ENCODE data around the gene SLC41A3.

The SLC41A3 gene

DNA sequence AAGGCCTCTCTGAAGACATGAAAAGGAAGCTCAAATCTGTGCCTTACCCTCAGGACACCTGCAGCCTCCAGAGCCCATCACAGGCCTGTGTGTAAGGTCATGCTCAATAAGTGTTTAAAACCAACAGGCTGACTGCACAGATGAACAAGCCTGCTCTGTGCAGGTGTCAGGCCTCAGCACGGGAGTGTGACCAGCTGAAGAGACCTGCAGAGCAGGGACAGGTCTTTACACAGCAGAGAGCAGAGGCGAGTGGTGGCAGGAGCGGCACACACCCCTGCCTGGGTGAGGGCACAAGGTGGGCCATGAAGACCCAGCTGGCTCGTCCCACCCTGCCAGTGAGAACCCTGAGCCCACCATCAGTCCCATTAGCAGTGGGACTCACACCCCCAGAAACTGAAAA is 58.1 kb downstream of the SLC41A3 start:
- DNase-seq (ENCODE audit: low read depth): no peak
- no peak overlapping the region for H3K4me3 ChIP-seq (ENCODE audit: low read depth, low read length)
- no peak for TF ChIP-seq CTCF (conservative IDR thresholded peaks at IDR 0.05; ENCODE audit: low read depth, low read length)

DNA sequence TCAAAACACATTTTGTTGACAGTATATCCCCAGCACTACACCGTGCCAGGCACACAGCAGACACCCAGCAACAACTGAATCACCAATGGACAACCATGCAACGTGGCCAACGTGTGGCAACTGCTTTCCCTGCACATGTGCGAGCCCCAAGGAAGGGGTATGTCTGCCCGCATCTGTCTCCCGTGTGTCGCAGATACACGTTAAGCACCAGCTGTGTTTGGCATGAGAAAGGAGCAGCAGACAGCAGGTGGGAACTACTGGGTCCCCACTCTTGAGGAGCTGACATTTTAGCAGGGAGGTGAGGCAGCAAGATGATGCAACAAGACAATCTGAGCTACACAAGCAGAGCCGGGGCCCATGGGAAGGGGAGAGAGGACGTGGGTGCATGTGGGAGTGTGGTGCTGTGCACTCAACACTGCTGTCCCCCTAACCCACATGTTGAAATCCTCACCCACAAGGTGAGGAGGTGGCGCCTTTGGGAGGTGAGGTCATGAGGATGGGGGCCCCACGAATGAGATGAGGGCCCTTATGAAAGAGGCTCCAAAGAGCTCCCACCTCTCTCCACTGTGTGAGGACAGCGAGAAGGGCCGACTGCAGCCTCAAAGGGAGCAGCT is 58.7 kb downstream of the SLC41A3 start:
- H3K4me3 ChIP-seq (ENCODE audit: low read depth, low read length): no peak overlapping the region
- no peak for DNase-seq (ENCODE audit: low read depth)
- TF ChIP-seq CTCF (conservative IDR thresholded peaks at IDR 0.05; ENCODE audit: low read depth, low read length): no peak

DNA sequence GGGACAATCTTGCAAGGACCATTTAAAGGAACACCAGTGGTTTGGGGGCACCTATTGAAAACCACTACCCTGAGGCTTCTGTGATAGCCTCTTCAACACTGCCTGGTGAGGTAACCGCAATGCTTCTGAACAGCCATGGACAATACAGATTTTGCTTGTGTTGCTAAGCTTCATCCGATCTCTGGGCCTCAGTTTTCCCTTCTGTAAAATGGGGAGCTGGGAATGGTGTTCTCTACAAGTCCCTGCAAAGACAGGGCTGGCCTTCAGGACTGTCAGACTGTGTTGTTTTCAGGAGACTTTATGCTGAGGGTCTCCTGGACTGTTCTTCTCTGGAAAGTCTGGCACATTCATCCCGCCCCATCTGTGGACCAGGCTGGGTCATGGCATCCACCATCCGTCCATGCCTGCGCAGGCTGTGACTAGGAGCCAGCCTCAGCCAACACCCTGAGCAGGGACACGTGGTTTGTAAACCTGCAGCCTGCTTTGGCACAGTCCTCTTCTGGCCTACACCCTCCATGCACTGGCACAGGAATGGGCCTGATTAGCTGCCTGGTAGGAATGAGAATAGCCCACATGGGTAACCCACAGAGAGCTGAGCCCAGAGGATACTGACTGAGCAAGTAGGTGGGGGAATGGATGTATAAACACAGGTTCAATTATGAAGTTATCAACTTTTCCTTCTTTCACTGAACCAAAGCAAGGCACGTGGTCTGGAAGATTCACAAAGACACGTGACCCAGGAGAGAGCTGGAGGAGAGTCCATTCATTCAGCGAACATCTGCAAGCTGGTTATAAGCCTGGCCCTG is 59.7 kb downstream of the SLC41A3 start:
- no peak for TF ChIP-seq CTCF (conservative IDR thresholded peaks at IDR 0.05; ENCODE audit: low read depth, low read length)
- H3K4me3 ChIP-seq (ENCODE audit: low read depth, low read length): no peak overlapping the region
- no peak for DNase-seq (ENCODE audit: low read depth)

- no peak for TF ChIP-seq CTCF (conservative IDR thresholded peaks at IDR 0.05; ENCODE audit: low read depth, low read length)
- no peak for DNase-seq (ENCODE audit: low read depth)
- H3K4me3 ChIP-seq (ENCODE audit: low read depth, low read length): no peak overlapping the region
Observed at GRCh38 chr3:126023390-126023789, 60.5 kb downstream of the SLC41A3 start.

- TF ChIP-seq CTCF (conservative IDR thresholded peaks at IDR 0.05; ENCODE audit: low read depth, low read length): no peak
- no peak overlapping the region for H3K4me3 ChIP-seq (ENCODE audit: low read depth, low read length)
- DNase-seq (ENCODE audit: low read depth): no peak
Observed at GRCh38 chr3:126022741-126023359, 61.1 kb downstream of the SLC41A3 start.

- H3K4me3 ChIP-seq (ENCODE audit: low read depth, low read length): no peak overlapping the region
- DNase-seq (ENCODE audit: low read depth): no peak
- TF ChIP-seq CTCF (conservative IDR thresholded peaks at IDR 0.05; ENCODE audit: low read depth, low read length): no peak
Observed at GRCh38 chr3:126021702-126022101, 62.2 kb downstream of the SLC41A3 start.

Data from choroid plexus epithelial cell (primary cell).